ENCODE results near the gene DAPK3.
A peak's percentile ranks its signal among the peaks of the same experiment; 100 is the strongest.

DNA sequence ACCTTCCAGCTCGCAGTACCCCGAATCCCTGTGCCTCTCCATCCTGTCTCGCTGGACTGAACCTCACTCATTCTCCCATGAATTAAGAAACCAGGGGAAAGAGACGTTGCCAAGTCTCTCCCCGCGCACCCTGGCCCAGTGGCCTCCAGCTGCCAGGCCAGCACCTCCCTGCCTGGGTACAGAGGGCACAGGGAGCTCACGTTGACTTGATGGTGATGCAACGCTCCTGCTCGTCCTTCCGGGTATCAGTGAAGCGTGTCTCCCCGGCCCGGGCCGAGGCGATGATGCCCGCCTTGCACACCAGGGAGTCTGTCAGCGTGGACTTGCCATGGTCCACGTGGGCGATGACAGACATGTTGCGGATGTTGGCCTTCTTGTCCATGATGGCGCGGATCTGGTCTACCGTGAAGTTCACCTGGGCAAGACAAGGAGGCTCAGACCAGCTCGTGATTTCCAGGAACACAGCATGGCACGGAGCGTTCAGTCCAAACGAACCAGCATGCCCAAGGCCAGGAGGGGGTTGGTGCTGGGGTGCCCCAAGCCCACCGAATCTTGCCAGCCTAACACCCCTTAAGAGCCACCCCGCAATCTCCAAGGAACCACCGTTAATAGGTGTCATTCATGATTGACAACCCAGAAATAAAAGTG is 13.2 kb upstream of the DAPK3 start:
- no peak for TF ChIP-seq TAF1 (IDR thresholded peaks at IDR 0.05; ENCODE audit: borderline replicate concordance, low read depth, low read length)
- peak; percentile 65; the same call in 1 of the 2 replicates for TF ChIP-seq POLR2A (IDR thresholded peaks at IDR 0.05; ENCODE audit: low read depth, low read length)
- TF ChIP-seq POLR2AphosphoS5 (IDR thresholded peaks at IDR 0.05; ENCODE audit: low read depth, low read length) = peak; percentile 62
